ENCODE measurements around the gene PKD2L2.
"Not testable (repeated sequence)": the region's sequence is repeated elsewhere in the genome, so short reads cannot be mapped to it uniquely, and the experiment has no call there.

The PKD2L2 gene

DNA sequence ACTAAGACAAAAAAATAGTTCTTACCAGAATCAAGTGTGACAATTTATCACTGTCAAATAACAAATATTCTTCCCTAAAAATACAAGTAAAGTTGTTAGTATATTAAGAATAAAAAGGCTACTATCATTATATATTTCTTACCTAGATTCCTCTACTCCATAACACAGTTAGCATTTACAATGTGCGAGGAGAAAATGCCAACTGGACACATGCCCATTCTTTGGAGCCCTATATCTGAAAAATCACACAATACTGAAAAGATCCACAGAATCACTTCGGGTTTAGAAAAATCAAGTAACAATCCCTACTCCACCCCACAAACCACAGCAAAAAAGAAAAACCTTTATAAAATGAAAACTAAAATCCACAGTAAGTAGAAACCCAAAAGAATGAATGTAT lies 70.9 kb downstream of the PKD2L2 start:
- DNase-seq = no peak

DNA sequence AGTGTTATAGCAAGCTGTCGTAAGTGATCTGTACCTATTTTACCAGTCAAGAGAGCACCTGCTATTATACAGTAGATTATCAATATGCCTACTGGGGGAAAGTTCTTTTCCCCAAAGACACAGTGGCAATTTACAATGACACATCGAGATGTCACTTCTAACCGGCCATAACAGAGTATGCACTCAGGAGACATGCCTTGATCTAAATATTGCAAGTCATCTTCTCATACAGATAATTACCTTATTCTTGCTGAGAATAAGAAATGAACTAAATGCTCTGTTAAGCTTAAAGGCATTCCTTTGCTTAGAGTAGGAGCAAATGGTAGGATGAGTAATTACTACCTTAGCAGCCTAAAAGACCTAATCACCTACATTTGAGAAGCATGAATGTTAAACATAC lies 71.6 kb downstream of the PKD2L2 start:
- DNase-seq = no peak

GRCh38 chr5:137970384-137970783 lies 81.1 kb downstream of the PKD2L2 start:
- not testable (repeated sequence) for DNase-seq

- no peak for DNase-seq
Measured at GRCh38 chr5:137975208-137975607, 86.0 kb downstream of the PKD2L2 start.

GRCh38 chr5:137989419-137989818 lies 100.2 kb downstream of the PKD2L2 start:
- no peak for DNase-seq

Measured in stimulated activated CD4-positive, alpha-beta T cell treated with anti-CD3 and anti-CD28 coated beads, Interleukin-2, amount 100 ng/mL, for 24 hours (primary cell).